ENCODE measurements around the gene AMBP.

AMBP gene

DNA sequence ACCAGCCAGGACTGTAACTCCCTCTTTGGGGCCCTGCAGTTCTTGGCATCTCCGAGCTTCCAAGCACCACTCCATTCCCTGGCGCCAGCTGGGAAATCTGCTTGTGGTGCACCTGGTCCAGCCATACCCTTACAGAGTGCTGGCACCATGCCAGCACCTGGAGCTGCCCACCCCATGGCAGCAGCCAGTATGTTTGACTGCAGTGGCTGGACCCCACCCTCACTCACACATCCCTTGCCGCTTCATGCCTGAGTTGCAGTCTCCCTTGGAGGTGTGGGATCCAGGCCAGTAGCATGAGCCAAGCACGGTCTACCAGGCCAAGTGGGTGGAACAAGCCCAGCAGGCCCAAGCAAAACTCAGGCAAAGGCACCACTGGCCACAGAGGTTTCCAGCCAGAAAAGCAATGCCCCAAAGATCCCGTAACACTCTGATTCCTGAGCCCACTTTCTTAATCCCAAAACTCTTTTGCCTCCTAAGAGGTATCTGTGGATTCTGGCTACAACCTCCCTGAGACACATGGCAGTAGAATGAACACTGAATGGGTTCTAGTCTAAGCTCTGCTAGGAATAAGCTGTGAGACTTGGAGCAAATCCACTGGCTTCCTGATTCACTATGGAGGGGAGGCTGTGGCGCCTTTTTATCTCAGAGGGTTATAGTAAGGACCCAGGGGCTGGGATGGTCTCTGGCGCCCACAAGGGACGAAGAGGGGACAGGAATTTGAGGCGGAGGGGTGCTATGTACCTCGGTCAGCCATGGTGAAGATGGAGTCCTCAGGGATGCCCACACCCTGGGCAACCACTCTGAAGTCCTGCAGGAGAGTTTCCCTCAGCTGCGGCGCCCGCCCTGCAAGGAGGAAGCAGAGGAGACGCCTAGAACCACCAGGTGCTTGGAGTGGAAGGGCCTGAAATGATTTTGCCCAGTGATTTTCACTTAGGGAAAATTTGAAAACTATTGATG lies 5.6 kb downstream of the AMBP start:
- DNase-seq: no peak

DNA sequence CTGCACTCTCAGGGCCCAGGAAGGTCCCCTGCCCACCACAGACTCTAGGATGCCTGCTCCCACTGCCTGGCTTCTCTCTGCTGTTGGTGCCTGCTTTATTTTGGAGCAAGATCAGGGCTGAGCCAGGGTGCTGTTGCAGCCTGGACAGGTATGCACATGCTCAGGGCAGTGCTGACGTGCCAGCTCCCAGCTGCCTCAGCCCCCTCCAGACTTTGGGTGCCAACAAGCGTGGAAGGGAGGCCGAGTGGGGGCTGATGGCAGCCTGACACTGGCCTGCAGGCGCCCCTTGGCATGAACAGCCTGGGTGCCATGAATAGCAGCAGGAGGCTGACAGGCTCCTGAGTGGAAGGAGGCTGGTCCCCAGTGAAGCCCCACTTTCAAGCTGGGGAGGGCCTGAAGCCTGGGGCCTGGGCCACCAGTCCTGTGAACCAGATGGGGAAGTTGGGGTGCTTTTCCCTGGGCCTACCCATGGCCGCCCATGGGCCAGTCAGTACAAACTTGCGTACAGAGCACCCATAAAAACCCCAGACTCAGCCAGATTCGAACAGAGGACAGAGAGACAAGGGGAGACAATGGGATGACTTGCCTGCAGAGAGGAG lies 6.8 kb downstream of the AMBP start:
- no peak for DNase-seq

DNA sequence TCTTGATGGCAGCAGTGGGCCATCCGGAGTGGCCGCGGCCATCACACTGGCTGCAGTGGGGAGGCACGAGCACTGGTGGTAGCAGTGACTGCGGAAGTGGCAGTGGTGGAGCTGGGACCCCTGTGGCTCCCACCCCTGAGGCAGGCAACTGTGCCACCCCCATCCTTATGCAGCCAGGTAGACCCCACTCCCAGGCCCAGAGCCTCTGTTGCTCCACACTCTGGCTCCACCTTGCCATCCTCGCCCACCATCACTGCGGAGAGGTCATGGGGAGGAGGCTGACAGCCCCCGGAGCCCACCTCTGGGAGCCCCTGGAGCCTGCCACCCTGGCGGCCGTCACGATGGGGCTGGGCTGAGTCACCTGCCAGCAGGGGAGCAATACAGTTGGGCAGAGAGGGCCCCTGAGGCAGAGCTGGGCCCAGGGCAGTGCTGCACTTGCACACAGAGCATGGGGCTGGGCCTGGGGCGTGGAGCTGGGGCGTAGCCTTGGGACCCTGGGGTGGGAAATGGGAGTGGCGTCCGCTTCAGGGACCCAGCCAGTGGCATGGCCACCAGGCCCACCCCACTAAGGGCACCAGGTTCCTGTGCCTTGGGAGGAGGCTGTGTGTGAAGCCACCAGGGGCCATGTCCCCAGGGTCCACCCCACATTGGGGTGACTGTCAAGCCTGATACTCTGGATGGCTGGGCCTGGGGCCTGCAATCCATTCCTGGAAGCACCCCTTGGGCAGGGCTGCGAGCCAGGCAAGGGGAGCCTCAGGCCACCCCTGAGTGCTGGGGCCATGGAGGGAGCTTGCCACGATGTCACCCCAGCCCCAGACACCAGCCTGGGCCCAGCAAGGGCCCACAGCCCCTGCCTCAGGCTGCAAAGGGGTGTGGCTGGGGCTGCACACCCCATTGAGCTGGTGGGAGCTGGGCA lies 7.7 kb downstream of the AMBP start:
- DNase-seq: no peak

DNA sequence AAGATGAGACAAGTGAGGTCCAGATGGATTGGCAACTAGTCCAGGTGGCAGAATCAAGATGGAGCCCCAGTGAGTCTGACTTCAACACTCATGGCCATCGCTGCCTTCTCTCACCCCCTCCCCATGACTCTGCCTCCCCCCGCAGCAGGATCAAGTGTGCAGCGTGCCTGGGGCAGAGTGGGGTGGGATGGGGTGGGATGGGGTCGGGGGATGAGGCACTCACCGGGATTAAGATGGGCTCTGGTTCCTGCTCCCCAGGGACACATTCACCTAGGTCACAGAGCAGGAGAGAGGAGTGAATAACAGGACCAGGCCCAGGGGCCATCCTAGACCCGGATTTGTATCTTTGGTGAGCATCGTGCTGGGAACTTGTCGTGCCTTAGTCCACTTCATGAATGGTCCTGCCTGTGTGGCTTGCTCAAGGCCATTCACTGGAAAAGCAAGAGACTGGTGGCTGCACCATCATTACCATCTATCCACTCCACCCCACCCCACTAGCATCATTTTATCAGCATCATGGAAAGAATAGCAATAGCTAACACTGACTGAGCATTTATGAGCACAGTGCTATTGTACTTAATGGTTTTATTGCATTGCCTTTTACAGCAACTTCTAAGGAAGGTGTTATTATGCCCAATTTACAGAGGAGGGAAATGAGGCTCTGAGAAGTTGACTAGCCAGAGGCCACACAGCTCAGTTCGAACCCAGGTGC lies 8.5 kb downstream of the AMBP start:
- no peak for DNase-seq

DNA sequence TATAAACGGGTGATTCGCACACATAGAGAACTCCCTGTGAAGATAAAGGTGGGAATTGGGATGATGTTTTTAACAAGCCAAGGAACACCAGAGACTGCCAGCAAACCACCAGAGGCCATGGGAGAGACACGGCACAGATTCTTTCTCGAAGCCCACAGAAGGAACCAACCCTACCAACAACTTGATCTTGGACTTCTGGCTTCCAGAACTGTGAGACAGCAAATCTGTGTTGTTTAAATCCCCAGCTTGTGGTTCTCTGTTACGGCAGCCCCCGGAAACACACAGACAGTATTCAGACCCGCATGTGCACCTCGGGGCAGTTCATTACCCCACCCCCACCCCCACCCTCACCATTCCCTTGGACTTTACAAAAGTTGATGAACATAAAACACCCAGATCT lies 12.8 kb downstream of the AMBP start:
- no peak for DNase-seq

DNA sequence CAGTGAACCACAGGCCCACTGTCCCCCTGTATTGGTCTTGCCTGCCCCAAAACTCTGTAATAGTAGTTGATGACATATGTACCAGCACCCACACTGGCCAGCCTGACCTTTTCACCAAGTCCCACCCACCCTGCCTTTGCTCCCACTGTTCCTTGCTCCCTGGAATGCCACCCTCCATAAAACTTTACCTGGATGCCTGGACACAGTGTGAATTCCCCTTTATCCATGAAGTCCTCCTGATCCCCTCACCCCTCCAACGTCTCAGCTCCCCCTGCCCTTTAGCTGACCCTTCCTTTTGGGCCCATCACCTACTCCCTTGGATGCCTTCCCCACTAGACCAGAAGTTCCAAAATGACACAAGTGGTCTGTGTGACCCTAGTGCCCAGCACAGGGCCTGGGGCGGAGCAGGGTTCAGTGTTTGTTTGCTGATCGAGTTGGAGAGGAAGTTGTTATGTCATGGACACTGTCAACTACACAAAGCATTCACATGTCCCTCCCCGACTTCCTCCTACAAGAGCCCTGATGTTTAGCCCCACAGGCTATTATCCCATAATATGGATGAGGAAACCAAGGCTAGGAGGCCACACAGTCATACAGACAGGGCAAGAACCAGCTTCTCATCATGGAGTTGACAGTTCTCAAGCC lies 16.1 kb downstream of the AMBP start:
- DNase-seq: no peak

DNA sequence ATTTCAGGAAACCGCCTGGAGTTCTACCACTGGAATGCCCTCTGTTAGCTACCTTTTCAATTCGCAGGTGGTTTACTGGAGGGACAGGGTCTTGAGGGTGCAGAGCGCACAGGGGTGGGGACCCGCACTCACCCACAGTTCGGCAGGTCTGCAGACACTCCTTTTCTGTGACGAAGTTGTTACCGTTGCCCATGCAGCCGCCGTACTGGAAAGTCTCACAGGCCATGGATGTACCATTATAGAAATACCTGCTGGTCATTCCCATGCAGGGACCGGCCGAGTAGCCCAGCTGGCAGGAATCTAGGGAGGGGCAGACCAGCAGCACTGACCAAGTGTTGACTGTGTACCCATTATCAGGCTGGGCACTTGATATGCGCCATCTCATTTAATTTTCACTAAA lies 16.8 kb downstream of the AMBP start:
- no peak for DNase-seq

DNA sequence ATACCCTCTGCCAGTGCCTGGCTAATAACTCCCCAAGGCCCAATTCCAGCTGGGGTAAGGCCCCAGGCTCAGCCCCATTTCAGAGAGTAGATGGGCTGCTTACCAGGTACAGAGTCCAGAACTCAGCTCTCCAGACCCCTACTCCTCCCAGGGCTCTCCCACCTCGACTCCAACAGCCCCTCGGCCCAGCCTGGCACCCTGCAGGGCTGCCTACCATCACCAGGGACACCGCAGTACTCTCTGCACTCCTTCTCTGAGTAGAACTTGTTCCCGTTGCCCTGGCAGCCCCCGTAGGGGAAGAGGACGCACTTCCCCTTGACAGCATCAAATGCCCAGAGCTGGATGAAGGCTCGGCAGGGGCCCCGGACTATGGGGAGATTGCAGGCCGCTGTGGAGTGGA lies 17.4 kb downstream of the AMBP start:
- no peak for DNase-seq

DNA sequence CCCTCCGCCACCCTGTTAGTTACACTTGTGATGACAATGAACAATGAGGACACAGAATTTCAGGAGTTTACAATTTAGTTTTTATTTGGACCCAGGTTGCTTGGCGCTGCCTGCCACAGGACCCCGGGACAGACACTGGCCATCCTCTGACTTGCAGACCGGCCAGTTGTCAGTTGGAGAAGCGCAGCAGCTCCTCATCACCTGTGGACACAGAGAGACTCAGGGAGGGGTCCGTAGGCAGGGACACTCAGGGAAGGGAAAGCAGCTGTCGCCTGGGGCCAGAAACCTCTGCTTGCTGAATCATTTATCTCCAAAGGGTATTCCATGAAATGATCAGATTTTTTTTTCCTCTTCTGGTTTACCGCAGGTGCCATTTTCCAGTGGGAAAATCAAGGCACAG lies 18.0 kb downstream of the AMBP start:
- DNase-seq: no peak

DNA sequence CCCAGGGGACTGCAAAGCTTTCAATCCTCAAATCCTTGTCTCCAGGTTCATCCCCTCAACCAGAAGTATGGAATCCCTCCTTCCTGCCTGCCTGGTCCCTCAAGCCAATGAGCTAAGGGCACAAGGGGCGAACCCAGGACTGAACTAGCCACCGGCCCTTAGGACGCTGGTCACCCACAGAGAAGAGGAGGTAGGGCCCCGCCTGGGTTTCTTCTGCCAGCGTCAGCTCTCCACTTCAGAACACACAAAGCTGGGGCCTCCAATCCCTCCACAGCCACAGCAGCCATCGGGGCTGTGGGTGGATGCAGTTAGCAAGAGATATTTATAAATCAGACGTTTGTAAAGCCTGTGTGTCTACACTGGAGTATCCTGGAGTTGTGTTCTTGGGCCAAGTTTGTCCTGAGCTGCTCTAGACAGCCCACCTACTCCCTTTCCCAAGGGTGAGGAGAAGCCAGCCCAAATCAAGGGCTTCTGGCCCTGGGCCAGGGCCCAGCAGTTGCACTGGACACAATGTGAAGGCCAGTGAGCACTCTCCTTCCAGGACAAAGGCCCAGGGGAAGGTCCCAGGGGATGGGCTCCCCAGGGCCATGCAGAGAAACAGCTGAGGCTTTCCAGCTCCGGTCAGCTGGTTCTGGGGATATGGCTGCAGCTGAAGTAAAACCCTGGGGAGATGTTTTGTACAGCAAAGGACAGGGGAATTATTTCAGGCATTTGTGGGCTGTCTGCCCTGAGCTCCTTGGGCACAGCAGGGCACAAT lies 18.9 kb downstream of the AMBP start:
- no peak for DNase-seq

DNA sequence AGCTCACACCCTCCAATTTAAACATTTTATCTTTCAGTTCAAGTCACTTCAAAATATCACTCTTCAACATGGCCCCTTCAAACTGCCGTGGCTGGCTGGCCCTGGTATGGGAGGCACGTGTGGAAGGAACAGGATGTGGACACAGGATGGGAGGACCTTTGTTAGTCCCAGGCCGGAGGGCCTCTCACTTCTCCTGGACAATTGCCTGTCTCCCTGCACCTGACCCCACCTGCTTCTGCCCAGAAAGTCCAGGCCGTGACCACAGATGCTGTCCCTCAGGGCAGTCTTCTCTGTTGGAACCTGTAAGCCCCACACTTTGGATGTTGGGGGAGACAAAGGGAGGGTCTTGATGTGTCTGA lies 19.4 kb downstream of the AMBP start:
- DNase-seq: no peak

DNA sequence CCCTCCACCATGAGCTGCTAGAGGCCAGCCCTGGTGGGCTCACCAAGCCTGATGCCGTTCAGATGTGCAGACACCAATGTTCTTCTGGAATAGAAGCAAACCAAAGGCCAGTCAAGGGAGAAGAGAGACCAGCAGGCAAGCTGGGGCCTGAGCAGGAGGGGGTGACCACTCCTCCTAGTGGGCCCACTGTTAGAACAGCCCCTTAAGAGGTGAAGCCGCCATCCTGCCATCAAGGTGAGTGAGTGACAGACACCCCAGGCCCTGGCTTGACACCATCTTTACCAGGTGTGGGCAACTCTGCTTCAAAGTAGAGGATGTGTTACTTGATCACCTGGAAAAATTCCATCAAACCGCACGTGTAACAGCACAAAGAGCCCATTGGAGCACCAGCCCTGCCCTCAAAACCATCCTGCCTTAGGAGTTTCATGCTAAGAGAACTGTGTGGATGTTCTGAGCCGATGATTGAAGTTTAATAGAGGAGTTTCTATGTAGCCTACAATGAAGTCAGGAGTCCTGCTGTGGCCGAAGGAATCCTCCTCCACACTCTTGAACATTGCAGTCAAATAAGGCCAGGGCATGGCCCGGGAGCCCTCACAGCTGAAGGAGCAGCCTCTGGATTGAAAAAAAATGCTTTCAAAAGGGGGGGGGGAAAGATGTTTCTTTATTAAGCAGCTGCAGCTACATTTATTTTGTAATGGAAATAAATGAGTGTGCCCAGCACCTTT lies 20.8 kb downstream of the AMBP start:
- no peak for DNase-seq

DNA sequence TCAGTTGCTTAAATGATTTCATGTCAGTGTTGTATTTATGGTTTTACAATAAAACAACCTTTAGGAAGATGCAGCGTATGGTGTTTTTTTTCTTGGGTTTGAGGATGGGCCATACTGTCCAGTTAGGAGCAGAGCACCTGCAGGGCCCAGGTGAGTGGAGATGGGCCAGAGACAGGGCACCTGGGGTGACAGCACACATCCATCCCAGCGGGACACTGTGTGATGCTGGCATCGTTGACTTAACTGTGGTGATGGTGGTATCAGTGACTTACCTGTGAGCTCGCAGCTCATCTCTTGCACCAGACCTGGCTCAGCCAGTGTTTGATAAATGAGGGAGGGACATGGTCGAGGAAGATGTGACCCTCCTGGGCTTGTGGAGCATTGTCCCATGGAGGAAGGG lies 21.6 kb downstream of the AMBP start:
- DNase-seq: no peak

DNA sequence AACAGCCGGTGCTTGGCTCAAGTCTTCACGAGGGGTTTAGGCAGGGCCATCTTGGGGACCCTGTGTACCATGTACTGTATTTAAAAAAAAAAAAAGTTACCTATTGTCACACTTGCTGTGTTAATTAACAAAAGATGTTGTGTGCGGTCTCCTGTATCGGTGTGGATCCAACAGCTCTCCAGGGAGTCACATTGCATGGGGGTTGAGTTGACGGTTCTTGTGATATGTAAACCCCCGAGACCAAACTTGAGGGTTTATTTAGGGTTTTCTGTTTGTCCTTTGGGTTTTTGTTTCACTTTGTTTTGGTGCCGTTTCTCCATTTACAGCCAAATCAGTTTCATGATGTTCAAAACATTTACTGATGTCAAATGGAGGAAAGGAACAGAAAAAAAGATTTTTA lies 22.2 kb downstream of the AMBP start:
- no peak for DNase-seq

DNA sequence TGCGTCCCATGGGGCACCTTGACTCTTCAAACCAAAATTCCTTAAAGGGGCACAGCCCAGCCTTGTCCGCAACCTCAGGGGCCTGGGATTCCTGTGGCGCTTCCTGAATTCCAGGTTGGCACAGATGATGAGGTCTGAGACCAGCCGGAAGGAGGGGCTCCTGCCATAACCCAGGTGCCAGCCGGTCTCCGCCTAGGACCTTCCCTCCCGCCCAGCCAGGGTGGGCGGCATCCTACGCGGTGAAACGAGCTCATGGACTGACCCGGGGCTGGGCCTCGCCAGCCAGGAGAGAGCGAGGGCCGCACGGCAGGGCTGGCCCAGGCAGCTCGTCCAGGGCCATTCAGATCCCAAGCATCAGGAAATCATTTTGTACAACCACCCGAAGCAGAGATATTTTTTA lies 23.0 kb downstream of the AMBP start:
- DNase-seq: no peak

DNA sequence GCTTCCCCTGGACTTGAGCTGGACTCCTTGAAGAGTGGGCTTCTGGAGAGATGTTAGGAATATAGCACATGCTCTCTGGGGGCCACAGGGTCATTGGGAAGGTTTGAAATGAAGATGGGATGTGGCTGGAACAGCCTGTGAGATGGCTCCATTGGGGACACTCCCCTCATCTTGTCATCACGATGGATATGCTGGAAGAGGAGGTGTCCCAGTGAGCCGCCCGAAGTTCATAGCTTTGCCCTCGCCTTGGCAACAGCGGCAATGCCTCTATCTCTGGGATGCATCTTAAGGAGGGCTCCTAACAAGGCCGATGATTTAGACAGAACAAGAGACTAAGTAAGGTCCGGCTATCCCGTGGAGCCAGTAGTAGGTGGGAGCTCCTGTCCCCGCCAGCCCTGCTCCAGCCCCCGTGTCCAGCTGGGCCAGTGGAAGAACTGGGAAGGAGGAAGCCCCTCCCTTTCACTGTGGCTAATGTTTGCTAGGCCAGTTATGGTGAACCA lies 23.9 kb downstream of the AMBP start:
- no peak for DNase-seq

DNA sequence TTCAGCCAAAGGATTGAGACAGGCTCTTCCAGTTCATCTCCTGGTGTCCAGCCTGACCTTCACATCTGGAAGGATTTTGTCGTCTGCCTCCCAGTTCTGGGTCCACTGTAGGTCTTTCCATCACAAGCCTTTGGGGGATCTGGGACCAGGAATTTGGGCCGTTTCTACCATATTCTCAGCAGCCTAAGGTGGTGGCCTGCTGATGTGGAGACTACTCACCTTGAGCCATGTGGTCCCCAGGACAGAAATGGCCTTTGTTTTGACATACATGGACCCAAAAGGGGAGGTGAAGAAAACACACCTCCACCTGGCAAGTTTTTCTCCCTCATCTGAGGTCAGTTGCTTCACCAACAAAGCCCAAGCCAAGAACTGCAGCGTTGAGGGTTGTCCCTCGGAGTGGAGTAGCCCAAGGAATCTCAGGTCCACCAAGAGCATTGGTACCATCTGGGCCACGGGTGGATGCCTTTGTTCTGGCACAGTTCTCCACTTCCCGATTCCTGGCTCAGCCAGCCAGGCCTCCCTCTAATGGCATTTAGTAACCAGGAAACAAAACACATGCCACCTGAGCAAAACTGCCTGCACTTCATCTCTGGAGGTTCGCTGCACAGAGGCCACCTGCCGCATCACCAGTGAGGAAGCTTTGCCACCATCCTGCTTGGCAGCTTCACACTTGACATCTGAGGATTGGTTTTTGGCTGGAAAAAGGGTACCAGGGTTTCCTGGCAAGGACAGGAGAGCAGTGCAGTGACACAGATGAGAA lies 24.7 kb downstream of the AMBP start:
- DNase-seq: no peak

DNA sequence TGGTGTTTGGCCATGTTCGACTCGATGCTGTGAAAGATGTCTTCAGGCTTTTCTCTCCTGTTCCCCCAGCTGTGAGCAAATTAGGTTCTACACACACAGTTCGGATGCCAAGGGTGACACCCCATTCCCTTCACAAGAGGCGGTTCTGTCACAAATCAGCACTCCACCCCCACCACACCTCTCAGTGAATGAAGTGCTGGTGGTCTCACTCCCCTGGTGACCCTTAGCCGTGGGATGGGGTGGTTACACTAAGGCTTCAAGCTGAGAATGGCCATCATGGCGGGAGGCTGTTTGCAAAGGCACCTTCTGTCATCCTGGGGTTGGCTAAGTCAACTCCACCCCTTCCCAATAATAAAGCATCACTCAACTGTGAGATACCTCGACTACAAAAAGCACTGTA lies 26.4 kb downstream of the AMBP start:
- DNase-seq: no peak

DNA sequence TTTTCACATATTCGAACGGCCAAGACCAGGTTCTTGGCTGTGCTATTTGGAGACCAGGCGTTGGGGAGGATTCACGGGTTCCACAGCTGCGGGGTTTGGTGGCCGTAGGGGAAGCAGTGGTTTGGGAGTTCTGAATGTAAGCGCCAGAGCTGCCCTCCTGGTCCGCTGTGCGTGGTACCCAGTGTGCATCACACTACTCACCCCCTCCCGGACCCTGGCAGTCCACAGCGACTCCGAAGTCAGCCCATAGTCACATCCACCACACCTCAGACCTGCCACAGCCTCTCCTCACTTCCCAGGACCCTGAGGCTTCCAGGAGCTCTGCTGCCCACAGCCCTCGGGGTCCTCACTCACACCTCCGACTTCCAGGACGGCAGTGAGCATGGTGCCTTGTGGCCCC lies 26.8 kb downstream of the AMBP start:
- no peak for DNase-seq

DNA sequence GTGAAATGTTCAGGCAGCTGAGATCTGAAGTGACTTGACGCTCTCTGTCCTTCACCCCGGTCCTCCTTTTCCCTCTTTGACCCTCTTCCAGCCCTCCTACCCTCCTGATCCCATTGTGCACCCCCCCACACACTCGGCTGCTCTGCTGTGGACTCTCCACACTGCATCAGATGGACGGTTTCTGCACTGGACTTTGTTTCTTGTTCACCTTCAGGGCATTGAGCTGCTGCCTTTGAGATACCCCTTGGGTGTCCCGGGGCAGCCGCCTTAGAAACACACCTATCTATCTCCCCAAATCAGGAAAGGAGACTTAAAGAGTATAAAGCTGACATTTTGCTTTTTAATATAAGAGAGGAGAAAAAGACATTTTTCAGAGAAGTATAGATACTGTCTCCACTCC lies 27.5 kb downstream of the AMBP start:
- DNase-seq: no peak

Measured in stimulated activated CD4-positive, alpha-beta T cell treated with anti-CD3 and anti-CD28 coated beads, Interleukin-15, amount 100 ng/mL, for 24 hours (primary cell).